NCI-H2081 treated with DMSO at 0.1 percent for 48 hours (cell line): Measurements from ENCODE around the gene MIER2.
"Not testable (repeated sequence)": the region's sequence is repeated elsewhere in the genome, so short reads cannot be mapped to it uniquely, and the experiment has no call there.

Experiments
- DNase-seq: peaks from one replicate; lab custom pipeline; 2025; lab: John Stamatoyannopoulos, UW

The MIER2 gene

GRCh38 chr19:359653-359925, 15.0 kb upstream of the MIER2 start:
- DNase-seq = no peak

DNA sequence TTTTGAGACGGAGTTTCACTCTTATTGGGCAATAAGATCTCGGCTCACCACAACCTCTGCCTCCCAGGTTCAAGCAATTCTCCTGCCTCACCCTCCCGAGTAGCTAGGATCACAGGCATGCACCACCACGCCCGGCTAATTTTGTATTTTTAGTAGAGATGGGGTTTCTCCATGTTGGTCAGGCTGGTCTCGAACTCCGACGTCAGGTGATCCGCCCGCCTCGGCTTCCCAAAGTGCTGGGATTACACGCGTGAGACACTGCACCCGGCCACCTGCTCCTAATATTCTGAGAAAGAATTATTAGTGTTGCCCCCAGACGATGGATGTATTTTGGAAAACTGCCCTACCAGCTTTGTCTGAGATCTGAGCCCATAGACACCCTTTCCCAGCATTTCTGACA, 10.9 kb upstream of the MIER2 start:
- DNase-seq = not testable (repeated sequence)

DNA sequence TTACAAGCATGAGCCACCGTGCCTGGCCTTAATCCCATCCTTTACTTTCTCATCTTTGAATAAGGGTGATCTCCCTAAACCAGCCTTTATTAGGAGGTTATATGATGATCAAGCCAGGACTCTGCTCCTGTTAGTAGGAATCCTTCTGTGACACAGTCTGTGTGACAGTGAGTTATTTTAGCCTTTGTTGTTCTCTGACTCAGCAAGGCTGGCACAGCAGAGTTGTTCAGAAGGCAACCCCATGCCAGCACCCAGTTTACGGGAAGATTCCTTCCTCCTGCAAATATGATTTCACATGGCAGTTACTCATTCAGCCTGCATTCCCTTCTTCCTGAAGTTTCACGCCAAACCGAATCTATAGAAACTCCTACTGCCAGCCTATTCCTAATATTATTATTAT, 10.5 kb upstream of the MIER2 start:
- DNase-seq = no peak

DNA sequence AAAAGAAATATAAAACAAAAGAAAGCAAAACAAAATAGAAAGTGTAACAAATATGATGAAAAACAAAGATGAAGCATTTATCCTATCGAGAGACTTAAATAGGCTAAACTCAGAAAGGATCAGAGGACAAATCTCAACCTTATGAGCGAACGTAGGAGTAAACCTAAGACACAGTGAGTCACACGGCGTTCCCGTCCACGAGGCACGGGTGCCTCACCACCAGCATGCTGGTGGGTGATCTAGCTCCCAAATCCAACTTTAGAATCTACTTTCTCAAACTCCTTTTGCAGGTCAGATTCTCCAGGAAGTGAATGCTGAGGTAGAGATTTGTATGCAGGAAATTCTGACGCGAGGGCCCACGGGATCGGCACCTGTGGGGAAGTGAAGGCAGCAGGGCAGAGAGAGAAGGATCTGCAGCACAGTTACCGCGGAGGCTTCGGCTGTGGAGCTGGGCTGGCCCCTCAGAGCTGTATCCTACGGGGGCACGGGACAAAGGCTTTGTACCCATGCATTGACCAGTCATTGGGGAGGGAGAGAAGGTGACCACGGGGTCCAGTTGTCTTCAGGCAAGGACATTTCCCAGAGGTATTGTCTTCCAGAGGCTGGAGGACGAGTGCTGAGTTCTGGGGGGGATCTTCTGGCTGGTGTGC, 7.5 kb upstream of the MIER2 start:
- DNase-seq = no peak

DNA sequence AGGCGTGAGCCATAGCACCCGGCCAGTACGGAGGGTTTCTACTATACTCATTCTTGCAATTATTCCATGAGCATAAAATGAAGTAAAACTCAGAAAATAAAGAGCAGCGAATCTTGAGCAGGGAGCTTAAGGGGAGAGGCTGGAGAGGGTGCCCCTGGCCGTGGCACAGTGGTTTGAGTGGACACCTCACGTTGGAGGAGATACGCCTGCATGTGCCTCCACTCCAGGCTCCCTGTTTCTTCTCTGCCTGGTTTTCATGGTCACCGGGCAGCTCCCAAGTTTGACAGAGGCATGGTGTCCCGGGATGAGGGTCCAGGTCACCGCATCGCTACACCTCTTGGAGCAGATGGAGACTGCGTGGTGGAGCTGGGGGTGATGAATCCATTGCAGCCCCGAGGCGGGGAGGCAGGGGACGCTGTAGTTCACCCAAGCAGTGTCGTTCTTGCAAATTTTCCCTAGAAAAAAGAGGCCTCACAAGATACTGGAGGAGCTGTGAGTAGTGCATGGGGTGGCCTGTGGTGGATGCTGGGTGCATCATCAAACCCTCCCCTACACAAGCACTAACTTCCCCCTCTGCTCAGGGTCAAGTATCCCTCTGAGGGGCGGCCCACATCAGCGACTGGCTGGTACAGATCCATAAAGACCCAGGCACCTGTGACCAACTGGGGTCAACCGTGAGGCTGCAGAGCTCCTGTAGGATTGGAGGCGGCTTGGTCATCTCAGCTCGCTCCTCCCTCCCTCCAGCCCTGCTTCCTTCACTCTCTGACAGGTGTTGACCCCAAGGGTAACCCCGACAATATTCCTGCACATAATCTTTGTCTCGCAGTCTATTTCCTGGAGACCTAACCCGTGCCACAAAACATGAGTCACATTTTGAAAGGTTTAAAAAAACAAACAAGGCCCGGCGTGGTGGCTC, 3.6 kb upstream of the MIER2 start:
- DNase-seq = no peak

GRCh38 chr19:345320-345879, 804 bp upstream of the MIER2 start:
- DNase-seq = no peak

- DNase-seq = no peak
Observed at GRCh38 chr19:343941-344624, 513 bp downstream of the MIER2 start.

DNA sequence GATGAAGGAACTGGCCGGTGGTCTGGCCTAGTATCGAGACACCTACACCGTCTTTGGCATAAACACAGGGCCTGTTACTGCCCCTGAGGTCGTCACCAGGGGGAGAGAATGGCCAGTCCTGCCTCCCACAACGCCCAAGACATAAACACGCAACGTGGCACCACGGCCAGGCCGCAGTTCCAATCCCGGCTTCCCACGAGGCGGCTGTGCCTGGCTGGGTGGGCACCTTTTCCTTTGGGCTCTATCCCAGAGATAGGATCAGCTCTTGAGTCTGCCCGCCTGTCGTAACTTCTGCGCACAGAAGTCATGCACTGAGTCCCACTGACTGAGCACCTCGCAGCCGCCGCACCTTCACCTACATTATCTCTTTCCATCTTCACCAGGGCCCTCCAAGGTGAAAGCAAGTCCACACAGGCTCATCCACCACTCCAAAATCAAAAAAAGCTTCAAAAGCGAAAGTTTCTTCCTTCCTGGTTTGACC, 1.1 kb downstream of the MIER2 start:
- no peak for DNase-seq

DNA sequence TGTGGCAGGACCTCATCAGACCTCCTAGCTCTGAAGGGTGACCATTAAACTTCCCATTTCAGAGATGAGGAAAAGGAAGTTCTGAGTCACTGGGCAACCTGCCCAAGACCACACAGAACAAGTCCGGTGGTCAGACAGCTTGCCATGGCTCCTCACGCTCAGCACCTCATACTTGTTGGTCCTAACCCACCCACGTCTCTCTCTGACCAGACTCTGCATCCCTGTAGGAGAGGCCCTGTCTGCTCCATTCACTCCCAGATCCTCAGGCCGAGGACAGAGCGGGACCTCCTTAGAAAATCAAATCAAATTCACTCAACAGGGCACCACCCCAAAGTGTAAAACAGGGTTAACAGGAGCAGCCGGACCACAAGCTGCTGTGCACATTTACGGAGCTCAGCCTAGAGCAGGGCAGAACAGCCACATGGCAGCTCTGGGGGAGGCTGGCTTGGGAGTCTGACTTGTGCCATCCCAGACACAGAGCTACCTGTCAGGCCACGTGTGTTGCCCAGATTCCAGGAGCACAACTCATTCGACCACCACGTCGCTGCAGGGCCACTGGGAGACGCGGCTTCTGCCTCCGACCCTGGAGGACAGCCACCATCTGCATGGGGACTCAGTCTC, 1.7 kb downstream of the MIER2 start:
- no peak for DNase-seq

- DNase-seq = no peak
Observed at GRCh38 chr19:342128-342455, 2.5 kb downstream of the MIER2 start.

DNA sequence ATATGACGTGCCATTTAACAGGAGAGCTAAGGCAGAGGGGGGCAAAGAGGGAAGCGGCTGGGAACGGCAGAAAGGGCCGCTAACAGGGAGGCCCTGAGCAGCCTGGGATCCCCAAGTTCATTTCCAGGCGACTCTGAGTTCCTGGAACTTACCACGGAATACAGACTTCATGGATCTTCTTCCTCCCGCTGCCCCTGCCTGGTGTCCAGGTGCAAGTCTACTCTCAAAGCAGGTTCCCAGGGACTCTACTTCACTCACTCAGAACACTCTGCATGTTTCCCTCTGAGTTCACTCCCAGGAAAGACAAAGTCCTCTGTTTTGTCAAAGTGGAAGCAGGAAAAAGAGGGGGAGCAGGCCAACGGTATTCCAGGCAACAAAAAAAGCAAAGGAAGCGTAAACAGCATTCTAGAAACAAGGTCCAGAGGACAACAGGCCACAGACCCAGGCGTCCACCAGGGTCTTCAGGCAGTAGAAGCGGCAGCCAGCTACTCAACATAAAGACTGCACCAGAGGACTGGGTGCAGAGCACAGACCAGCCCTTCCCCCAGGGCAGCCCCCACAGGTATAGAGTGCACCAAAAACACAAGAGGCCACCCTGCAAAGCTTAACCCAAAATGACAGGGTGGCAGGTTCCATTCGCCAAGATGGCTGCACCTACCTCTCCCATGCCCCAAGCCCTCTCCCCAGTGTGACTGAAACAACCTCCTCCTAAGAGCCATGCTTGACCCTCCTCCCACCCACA, 3.0 kb downstream of the MIER2 start:
- DNase-seq = no peak

DNA sequence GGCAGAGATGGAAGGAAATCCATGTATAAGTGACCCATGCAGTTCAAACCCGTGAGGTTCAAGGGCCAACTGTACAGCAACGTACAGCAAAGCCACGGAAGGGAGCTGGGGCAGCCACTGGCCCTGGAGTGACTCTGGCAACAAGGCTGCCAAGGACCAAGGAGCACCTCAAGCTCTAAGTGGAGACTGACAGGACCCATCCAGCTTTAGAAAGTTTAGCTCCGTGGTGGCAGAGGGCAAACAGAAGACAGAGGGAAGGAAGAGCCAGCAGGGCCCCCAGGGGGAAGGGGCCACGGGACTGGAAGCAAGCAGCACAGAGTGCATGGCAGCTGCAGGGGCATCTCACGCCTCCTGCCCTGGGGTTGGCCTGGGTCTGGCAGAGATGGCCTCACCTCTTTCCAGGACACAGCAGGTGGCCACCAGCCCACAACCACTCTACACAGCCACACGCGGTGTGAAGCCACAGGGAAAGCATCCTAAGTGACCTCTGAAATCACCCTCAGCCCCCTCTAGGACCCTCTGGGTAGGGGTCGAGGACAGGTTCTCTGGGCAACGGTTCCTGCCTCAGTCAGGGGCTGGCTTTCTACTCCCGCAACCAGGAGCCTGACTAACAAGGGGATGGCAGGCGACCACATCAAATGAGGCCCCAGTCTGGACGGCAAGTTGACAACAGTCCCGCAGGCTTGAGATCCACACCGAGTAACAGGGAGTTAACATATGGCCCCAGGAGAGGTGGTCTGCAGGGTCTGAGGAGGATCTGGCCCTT, 3.8 kb downstream of the MIER2 start:
- DNase-seq = no peak

GRCh38 chr19:339262-339887, 5.2 kb downstream of the MIER2 start:
- DNase-seq = no peak

- DNase-seq = no peak
Observed at GRCh38 chr19:338421-338820, 6.2 kb downstream of the MIER2 start.

GRCh38 chr19:336067-336614, 8.5 kb downstream of the MIER2 start:
- DNase-seq = no peak

GRCh38 chr19:335486-336066, 9.0 kb downstream of the MIER2 start:
- DNase-seq = no peak

- no peak for DNase-seq
Observed at GRCh38 chr19:335072-335471, 9.5 kb downstream of the MIER2 start.

DNA sequence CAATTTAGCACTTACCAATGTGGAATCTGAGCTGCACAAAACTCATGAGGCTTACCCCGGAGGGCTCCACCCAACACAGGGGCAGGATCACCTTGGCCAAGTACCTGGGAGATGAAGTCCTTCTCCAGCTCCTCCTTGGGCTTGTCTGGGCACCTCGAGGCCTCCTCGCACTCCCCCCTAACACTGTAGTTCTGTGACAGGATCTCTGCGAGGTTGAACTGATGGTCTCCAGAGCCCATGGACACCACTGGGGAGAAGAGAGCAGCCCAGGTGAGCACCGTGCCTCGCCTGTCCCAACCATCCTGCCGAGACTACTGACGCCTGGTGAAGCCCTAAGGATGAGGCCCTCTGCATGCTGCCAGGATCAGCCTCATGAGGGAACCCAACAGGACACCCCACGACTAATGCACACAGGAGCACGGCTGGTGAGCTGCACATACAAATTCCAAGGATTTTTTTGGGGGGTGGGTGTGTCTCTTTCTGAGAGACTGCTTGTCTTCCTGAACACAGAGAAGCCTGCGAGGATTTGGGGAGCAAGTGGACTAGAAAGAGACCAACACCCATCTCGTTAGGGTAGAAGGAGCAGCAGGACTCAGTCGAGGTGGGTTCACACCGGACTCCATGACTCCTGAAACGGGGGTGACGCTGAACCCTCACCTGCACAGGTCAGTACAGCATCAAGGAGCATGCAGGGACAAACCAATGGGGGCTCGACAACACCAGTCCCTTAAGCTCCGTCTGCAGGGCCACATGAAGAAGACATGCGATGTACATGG, 10.1 kb downstream of the MIER2 start:
- DNase-seq = no peak

DNA sequence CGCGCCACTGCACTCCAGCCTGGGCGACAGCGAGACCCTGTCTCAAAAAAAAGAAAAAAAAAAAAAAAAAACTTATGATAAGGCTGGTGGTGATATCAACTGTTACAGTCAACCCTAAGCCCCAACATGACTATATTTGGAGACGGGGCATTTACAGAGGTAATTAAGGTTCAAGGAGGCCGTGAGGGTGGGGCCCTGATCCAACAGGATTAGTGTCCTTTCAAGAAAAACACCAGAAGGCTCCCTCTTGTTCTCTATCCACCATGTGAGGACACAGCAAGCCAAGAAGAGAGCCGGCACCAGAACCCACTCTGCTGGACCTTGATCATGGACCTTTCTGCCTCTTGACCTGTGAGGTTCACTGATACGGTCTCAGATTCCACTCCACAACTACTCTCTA, 14.1 kb downstream of the MIER2 start:
- no peak for DNase-seq
